IgD-negative memory B cell (primary cell): Measurements from ENCODE around the gene PRMT1. TPM values are rescaled to one million over a fixed set of nuclear protein-coding genes. Genes with fewer than 3 reads are reported as not detected.

Experiments used
- H3K27ac Mint-ChIP-seq, 3 donors: one replicate each; pipeline ENCODE4 v1.8.0; 2020 to 2022; ENCODE audit warnings: mild to moderate bottlenecking in 3 of 3, mixed read lengths in 3 of 3, moderate library complexity in 1 of 3
- H3K27me3 Mint-ChIP-seq: one replicate; pipeline ENCODE4 v1.8.0; 2021; ENCODE audit warnings: mixed read lengths
- H3K36me3 Mint-ChIP-seq: one replicate; pipeline ENCODE4 v1.8.0; 2020; ENCODE audit warnings: mild to moderate bottlenecking, mixed read lengths
- H3K4me1 Mint-ChIP-seq, 3 donors: one replicate each; pipeline ENCODE4 v1.8.0; 2020 to 2022; ENCODE audit warnings: mixed read lengths in 3 of 3, mild to moderate bottlenecking in 1 of 3
- H3K4me3 Mint-ChIP-seq, 4 donors: one replicate each; pipeline ENCODE4 v1.8.0; 2020 to 2022; ENCODE audit warnings: mild to moderate bottlenecking in 4 of 4, mixed read lengths in 4 of 4, moderate library complexity in 3 of 4
- H3K9me3 Mint-ChIP-seq, 3 donors: one replicate each; pipeline ENCODE4 v1.8.0; 2020 to 2021; ENCODE audit warnings: mixed read lengths in 3 of 3, mild to moderate bottlenecking in 1 of 3
- polyA plus RNA-seq: library from polyadenylated mRNA; unstranded; fragments of 300-500 nt; fragmentation: Illumina TruSeq; gene quantifications from one replicate; pipeline ENCODE4 v1.2.3, GENCODE V29; 2021

Gene PRMT1
- polyA plus RNA-seq, 1 donor from 2014 or later = 187 TPM

- H3K27me3 Mint-ChIP-seq = no peaks in the 10 kb centered on the region
- no peaks in the 10 kb centered on the region for H3K9me3 Mint-ChIP-seq
- H3K36me3 Mint-ChIP-seq = no peaks in the 10 kb centered on the region
- no peak overlapping the region for H3K4me3 Mint-ChIP-seq
- peaks cover 0 to 5% (median 2%) of the 10 kb centered on the region in 3 donors for H3K4me1 Mint-ChIP-seq
- H3K27ac Mint-ChIP-seq = no peak overlapping the region
These were observed 18.9 kb upstream of the PRMT1 start for GRCh38 chr19:49658139-49658517.

GRCh38 chr19:49658566-49659442, 18.3 kb upstream of the PRMT1 start:
- Mint-ChIP-seq H3K27me3 (no peaks in the 10 kb centered on the region), H3K27ac (peak overlapping the region in 1 of 3 donors; percentile 67), H3K4me1 (peaks cover under 1 to 5% (median 2%) of the 10 kb centered on the region in 3 donors), H3K36me3 (no peaks in the 10 kb centered on the region), H3K4me3 (no peak overlapping the region), H3K9me3 (no peaks in the 10 kb centered on the region)

- H3K27ac Mint-ChIP-seq = peak overlapping the region in 1 of 3 donors; percentile 42
- peaks cover 5 to 10% (median 8%) of the 10 kb centered on the region in 3 donors for H3K4me1 Mint-ChIP-seq
- H3K9me3 Mint-ChIP-seq = no peaks in the 10 kb centered on the region
- peak overlapping the region in 1 of 4 donors; percentile 53 for H3K4me3 Mint-ChIP-seq
- H3K27me3 Mint-ChIP-seq = no peaks in the 10 kb centered on the region
- peaks cover 2% of the 10 kb centered on the region for H3K36me3 Mint-ChIP-seq
These were observed 16.6 kb upstream of the PRMT1 start for GRCh38 chr19:49660338-49660961.

DNA sequence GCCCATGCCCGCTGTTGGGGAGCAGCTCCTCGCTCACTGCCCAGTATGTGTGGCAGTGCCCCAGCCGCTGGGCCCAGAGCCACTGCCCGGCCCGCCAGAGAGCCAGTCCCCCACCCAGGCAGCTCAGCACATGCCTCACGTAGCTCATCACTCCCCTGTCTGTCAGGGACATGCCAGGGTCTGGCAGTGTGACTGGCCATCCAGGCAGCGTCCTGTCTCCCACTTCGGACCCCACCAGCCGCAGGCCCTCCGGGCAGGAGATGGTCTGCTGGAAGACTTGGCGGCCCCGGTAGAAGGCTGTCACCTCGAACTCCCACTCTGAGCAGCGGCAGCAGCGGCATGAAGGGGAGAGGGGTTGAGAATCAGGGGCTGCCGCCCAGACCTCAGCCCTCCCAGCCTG, 15.1 kb upstream of the PRMT1 start:
- peaks cover 14 to 18% (median 15%) of the 10 kb centered on the region in 3 donors for H3K4me1 Mint-ChIP-seq

DNA sequence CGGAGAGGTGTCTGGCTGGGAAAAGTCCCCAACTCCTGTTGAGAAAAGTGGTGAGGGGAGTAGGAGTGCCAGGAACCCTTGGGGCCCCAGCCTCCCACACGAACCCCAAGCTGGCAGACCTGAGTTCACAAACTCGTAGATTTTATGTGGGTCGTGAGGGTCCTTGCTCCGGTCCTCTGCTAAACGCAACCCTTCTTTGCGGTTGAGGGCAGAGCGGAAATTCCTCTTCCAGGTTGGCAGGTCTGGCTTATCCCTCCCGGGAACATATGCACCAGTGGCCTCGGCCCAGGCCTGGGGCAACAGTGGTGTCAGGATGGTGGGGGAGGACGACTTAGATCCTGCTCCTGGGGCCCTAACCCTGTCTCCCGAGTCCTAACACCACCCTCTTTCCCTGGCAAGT, 13.8 kb upstream of the PRMT1 start:
- H3K4me1 Mint-ChIP-seq = peaks cover 17 to 21% (median 18%) of the 10 kb centered on the region in 3 donors
- peak overlapping the region in 2 of 4 donors; percentile 80 to 96 for H3K4me3 Mint-ChIP-seq
- peaks cover 2% of the 10 kb centered on the region for H3K36me3 Mint-ChIP-seq
- peak overlapping the region in 2 of 3 donors; percentile 98 to 99 for H3K27ac Mint-ChIP-seq
- peaks cover 2% of the 10 kb centered on the region for H3K27me3 Mint-ChIP-seq
- no peaks in the 10 kb centered on the region for H3K9me3 Mint-ChIP-seq

More for the DNA sequence above, 15.1 kb upstream of the PRMT1 start:
- peak overlapping the region in 2 of 4 donors; percentile 8 to 55 for H3K4me3 Mint-ChIP-seq
- peak overlapping the region in 1 of 3 donors; percentile 63 for H3K27ac Mint-ChIP-seq
- H3K36me3 Mint-ChIP-seq = peaks cover 2% of the 10 kb centered on the region
- peaks cover 2% of the 10 kb centered on the region for H3K27me3 Mint-ChIP-seq
- H3K9me3 Mint-ChIP-seq = no peaks in the 10 kb centered on the region

DNA sequence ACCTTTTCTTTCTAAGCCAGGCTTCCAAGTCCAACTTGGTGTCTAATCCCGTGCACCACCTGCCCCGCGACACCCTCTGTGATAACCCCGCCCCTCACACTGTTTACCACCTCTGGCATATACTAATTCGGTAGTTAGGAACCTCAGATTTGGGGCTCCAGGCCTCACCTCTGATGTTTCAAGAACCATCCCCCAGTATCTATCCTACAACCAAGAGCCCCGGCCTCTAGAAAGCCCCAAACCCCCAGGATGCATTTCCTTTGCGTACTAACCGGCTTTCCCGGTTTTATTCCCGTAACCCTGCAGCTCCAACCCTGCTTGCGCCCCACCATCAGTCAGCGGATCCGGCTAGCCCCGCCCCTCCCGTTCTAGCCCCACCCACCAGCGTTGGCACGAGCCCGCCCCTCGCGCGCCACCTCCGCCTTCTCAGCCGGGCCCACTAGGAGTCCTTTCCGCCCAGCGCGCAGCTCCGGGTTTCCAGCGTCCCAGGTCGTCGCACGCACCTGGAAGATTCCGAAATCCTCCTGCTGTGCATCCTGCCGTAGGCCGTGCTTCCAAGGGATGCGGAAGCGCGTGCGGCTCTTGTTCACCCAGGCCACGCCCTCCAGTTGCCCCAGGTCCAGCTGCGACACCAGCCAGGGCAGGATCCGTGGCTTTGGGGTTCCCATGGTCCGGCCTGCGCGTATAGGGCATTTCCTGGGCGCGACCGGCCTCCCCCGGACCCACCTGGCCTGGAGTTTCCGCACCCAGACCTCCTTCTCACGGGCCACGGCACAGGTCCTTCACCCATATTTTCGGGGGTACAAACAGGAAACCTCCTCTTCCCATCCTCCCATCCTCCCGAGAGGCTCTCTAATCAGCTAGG, 12.7 kb upstream of the PRMT1 start:
- Mint-ChIP-seq H3K4me3 (peak overlapping the region; percentile 96 to 100 (median 98)), H3K4me1 (peaks cover 17 to 21% (median 18%) of the 10 kb centered on the region in 3 donors), H3K27ac (peak overlapping the region; percentile 91 to 99 (median 98)), H3K27me3 (peaks cover 2% of the 10 kb centered on the region), H3K9me3 (no peaks in the 10 kb centered on the region), H3K36me3 (peaks cover 4% of the 10 kb centered on the region)

DNA sequence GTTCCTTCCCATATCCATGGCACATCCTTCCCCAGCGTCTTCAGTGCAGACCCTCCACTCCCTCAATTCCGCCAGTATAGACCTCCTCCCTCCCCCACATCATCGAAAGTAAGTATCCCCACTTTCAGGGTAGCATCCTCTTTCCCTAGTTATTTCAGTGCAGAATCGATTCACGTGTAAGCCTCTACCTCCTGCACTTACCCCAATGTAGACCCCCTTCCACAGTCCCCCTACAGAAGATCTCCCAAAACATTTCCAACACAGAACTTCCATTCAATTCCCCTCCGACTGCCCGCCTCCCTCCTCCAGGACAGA, 12.1 kb upstream of the PRMT1 start:
- peaks cover 4% of the 10 kb centered on the region for H3K36me3 Mint-ChIP-seq

GRCh38 chr19:49665351-49666119, 11.5 kb upstream of the PRMT1 start, which contains the start of the genes BCL2L12 and IRF3:
Gene BCL2L12, plus strand, starts transcription at chr19:49665933. Its CDS starts 760 bp downstream, at chr19:49666693.
Gene IRF3, minus strand, starts transcription at chr19:49665857. Its CDS starts 1,019 bp downstream, at chr19:49664838.
- H3K4me1 Mint-ChIP-seq = peaks cover 17 to 19% (median 18%) of the 10 kb centered on the region in 3 donors
- H3K9me3 Mint-ChIP-seq = no peaks in the 10 kb centered on the region
- peak within 1 kb of the TSS; percentile 96 to 100 (median 98) for H3K4me3 Mint-ChIP-seq
- H3K27me3 Mint-ChIP-seq = peaks cover 2% of the 10 kb centered on the region
- H3K36me3 Mint-ChIP-seq = peaks cover 4% of the 10 kb centered on the region
- peak within 1 kb of the TSS; percentile 91 to 99 (median 98) for H3K27ac Mint-ChIP-seq

More for the DNA sequence above, 12.1 kb upstream of the PRMT1 start:
- no peaks in the 10 kb centered on the region for H3K9me3 Mint-ChIP-seq
- peak overlapping the region; percentile 91 to 99 (median 98) for H3K27ac Mint-ChIP-seq
- peaks cover 2% of the 10 kb centered on the region for H3K27me3 Mint-ChIP-seq
- peak overlapping the region; percentile 96 to 100 (median 98) for H3K4me3 Mint-ChIP-seq
- peaks cover 17 to 21% (median 18%) of the 10 kb centered on the region in 3 donors for H3K4me1 Mint-ChIP-seq

- peak overlapping the region; percentile 96 to 100 (median 98) for H3K4me3 Mint-ChIP-seq
- no peaks in the 10 kb centered on the region for H3K9me3 Mint-ChIP-seq
- peaks cover 17 to 19% (median 18%) of the 10 kb centered on the region in 3 donors for H3K4me1 Mint-ChIP-seq
- peak overlapping the region in 2 of 3 donors; percentile 91 to 98 for H3K27ac Mint-ChIP-seq
- peaks cover 2% of the 10 kb centered on the region for H3K27me3 Mint-ChIP-seq
- H3K36me3 Mint-ChIP-seq = peaks cover 4% of the 10 kb centered on the region
These were observed 11.0 kb upstream of the PRMT1 start for GRCh38 chr19:49666120-49666444.

DNA sequence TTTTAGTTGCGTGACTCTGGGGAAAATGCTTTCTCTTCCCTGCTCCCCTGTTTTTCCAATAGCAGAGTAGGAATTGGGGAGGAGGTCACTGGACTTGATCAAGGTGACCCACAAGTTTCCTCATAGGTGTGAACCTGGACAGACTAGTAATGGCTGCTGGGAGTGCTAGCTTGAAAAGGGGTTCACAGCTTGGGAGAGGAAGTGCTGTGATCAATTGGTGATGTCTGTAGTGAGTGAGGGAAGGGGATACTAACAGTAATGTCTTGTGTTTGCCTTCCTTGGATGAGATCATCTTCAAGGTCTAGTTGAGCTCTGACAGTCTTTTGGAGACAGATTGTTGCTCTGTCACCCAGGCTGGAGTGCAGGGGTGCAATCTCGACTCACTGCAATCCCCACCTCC, 9.6 kb upstream of the PRMT1 start:
- H3K27ac Mint-ChIP-seq = peak overlapping the region in 1 of 3 donors; percentile 68

GRCh38 chr19:49669516-49669915, 7.6 kb upstream of the PRMT1 start:
- H3K27ac Mint-ChIP-seq = peak overlapping the region in 1 of 3 donors; percentile 31
- H3K36me3 Mint-ChIP-seq = peaks cover 4% of the 10 kb centered on the region
- H3K27me3 Mint-ChIP-seq = peaks cover 2% of the 10 kb centered on the region
- H3K4me1 Mint-ChIP-seq = peaks cover 30 to 32% (median 31%) of the 10 kb centered on the region in 3 donors
- no peak overlapping the region for H3K4me3 Mint-ChIP-seq
- no peaks in the 10 kb centered on the region for H3K9me3 Mint-ChIP-seq

More for the DNA sequence above, 9.6 kb upstream of the PRMT1 start:
- Mint-ChIP-seq H3K9me3 (no peaks in the 10 kb centered on the region), H3K4me3 (peak overlapping the region in 2 of 4 donors; percentile 30 to 96), H3K27me3 (peaks cover 2% of the 10 kb centered on the region), H3K4me1 (peaks cover 24 to 26% (median 25%) of the 10 kb centered on the region in 3 donors), H3K36me3 (peaks cover 4% of the 10 kb centered on the region)

DNA sequence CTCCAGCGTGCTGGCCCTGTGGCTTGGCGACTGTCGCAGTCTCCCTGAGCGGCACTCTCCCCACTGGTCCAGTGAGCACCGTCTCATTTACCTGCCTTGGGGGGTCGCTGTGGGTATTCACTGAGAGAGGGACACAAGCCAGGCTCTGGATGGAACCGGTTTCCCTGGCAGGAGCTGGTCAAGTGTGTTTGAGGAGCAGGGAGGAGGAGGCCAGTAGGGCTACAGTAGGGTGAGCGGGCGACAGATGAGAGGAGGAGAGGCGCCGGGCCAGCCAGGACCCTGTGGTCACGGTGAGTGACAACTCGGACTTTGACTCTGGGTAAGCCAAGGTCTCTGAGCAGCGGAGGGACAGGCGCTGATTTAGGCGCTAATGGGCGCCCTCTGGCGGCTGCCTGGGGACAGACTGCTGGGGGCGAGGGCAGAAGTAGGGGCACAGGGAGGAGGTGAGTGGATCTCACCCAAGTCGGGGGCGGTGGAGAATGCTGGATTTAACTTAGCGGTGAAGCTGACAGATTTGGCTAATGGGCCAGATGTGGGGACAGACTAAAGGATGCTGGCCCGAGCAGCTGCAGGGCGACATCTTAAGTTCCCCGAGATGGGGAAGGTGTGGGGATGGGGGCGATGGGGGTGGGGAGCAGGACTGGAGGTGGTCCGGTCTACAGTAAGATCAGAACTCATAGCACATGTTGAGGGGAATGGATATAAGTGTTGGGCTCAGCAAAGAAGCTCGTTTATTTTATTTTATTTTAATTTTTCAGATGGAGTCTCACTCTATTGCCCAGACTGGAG, 4.7 kb upstream of the PRMT1 start:
- Mint-ChIP-seq H3K36me3 (peaks cover 2% of the 10 kb centered on the region), H3K27ac (peak overlapping the region in 2 of 3 donors; percentile 56 to 76), H3K27me3 (no peaks in the 10 kb centered on the region), H3K9me3 (no peaks in the 10 kb centered on the region), H3K4me3 (peak overlapping the region; percentile 55 to 90 (median 66)), H3K4me1 (peaks cover 20 to 31% (median 31%) of the 10 kb centered on the region in 3 donors)

- H3K36me3 Mint-ChIP-seq = no peaks in the 10 kb centered on the region
- H3K4me1 Mint-ChIP-seq = peaks cover 37 to 43% (median 41%) of the 10 kb centered on the region in 3 donors
- H3K4me3 Mint-ChIP-seq = peak overlapping the region; percentile 96 to 99 (median 98)
- H3K27ac Mint-ChIP-seq = peak overlapping the region; percentile 97 to 99 (median 98)
- H3K27me3 Mint-ChIP-seq = no peaks in the 10 kb centered on the region
- no peaks in the 10 kb centered on the region for H3K9me3 Mint-ChIP-seq
These were observed 811 bp upstream of the PRMT1 start for GRCh38 chr19:49676136-49676783.
